Fibroblast of lung (primary cell): Measurements from ENCODE around the gene OLR1.

Source experiments
- CTCF ChIP-seq, 2 donors: IDR thresholded peaks in 1 of 2; conservative IDR thresholded peaks in 1 of 2; 1 replicate in 1 of 2; 2 replicates in 1 of 2; pipeline ENCODE4 v1.5.1; 2011 to 2012; ENCODE audit warnings: low read length in 2 of 2, control low read depth in 1 of 2, inconsistent platforms in 1 of 2, low read depth in 1 of 2, mild to moderate bottlenecking in 1 of 2
- EZH2 ChIP-seq: IDR thresholded peaks from 2 replicates; pipeline ENCODE4 v1.5.1; 2012; ENCODE audit warnings: low read length, control low read depth, mild to moderate bottlenecking; ENCODE audit errors: missing control alignments

GRCh38 chr12:10215436-10215835, 43.5 kb upstream of the OLR1 start:
- no peak for TF ChIP-seq CTCF (conservative IDR thresholded peaks at IDR 0.05 in 1 of 2, IDR thresholded peaks at IDR 0.05 in 1 of 2; ENCODE audit: low read depth in 1 of 2, low read length in 2 of 2)
- no peak for TF ChIP-seq EZH2
